ENCODE results near the gene KCNG4.

DNA sequence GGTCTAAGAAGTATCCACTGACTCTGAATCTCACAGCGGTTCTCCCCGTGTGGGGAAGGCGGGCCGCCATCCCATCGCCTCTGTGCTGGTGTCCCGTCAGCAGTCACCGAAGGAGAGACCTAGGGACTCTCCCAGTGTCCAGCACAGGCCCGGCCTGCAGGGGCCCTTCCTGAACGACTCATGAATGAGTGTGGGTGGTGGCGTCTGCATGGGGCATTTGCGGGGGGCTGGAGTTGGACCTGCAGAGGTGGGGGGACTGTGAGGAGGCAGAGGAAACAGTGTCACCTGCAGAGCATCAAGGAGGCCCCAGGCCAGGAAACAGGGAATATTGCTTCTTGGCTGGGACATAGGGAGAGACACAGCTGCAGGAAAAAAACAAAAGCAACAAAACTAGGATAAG, 10.3 kb downstream of the KCNG4 start:
- TF ChIP-seq CTCF (IDR thresholded peaks at IDR 0.05), result no peak
- no peak for TF ChIP-seq EZH2 (IDR thresholded peaks at IDR 0.05)

Data from neural progenitor cell (in vitro differentiated cells).